SK-N-SH (cell line): ENCODE data around the gene ZNF594. TPM values are rescaled to one million over a fixed set of nuclear protein-coding genes. Genes with fewer than 3 reads are reported as not detected.

Source experiments
- CTCF ChIA-PET: fragments of 300-600, 350-600 bp; formaldehyde crosslinking; extraction: SDS; loops from one replicate; lab custom pipeline; 2021; lab: Yijun Ruan, JAX
- POLR2A ChIA-PET: fragments of 350-600 bp; sonication (Branson Sonifier 250); formaldehyde crosslinking; extraction: SDS; loops from one replicate; lab custom pipeline; 2020; ENCODE audit warnings: antibody characterized with exemption, inconsistent platforms; lab: Yijun Ruan, JAX
- DNase-seq: peaks from one replicate; pipeline ENCODE4 v3.0.0; 2012
- H2AFZ ChIP-seq: fragments of 200-600 bp; sonication (generic); 2 replicates; pipeline ENCODE4 v1.8.1; 2016; ENCODE audit warnings: antibody characterized with exemption, mild to moderate bottlenecking, low read depth
- H3F3A ChIP-seq: fragments of 200-600 bp; sonication (generic); replicated peaks from 2 replicates; pipeline ENCODE3; 2016; ENCODE audit warnings: antibody characterized with exemption, mild to moderate bottlenecking; ENCODE audit not compliant: insufficient read depth
- H3K27ac ChIP-seq, 2 experiments: fragments of 200-500 bp in 1 of 2; fragments of 200-600 bp in 1 of 2; sonication (Bioruptor generic) in 1 of 2; sonication (generic), shearing (Covaris generic) in 1 of 2; 2 replicates each; pipeline versions ENCODE4 v1.5.1 to v1.6.1; 2014 to 2016; ENCODE audit warnings: low read depth in 2 of 2, inconsistent platforms in 1 of 2, low read length in 1 of 2, mild to moderate bottlenecking in 1 of 2, mixed read lengths in 1 of 2
- H3K27me3 ChIP-seq: fragments of 200-600 bp; sonication (generic), shearing (Covaris generic); 2 replicates; pipeline ENCODE4 v1.6.1; 2016; ENCODE audit warnings: mixed run types; ENCODE audit not compliant: insufficient read depth
- H3K36me3 ChIP-seq, 2 experiments: fragments of 200-500 bp in 1 of 2; fragments of 200-600 bp in 1 of 2; sonication (Bioruptor generic) in 1 of 2; sonication (generic) in 1 of 2; replicated peaks in 1 of 2; 2 replicates each; pipeline versions ENCODE3 to v1.5.1; 2014 to 2016; ENCODE audit warnings: low read length in 1 of 2, mild to moderate bottlenecking in 1 of 2; ENCODE audit not compliant: insufficient read depth in 2 of 2, control insufficient read depth in 1 of 2
- H3K4me1 ChIP-seq, 2 experiments: fragments of 200-500 bp in 1 of 2; fragments of 200-600 bp in 1 of 2; sonication (Bioruptor generic) in 1 of 2; sonication (generic), shearing (Covaris generic) in 1 of 2; 2 replicates each; pipeline versions ENCODE4 v1.5.1 to v1.6.1; 2014 to 2016; ENCODE audit warnings: low read depth in 1 of 2, low read length in 1 of 2, mixed run types in 1 of 2; ENCODE audit not compliant: insufficient read depth in 2 of 2, control insufficient read depth in 1 of 2
- H3K4me2 ChIP-seq: fragments of 200-600 bp; sonication (generic), shearing (Covaris generic); 2 replicates; pipeline ENCODE4 v1.6.1; 2017; ENCODE audit warnings: mixed run types
- H3K4me3 ChIP-seq, 2 experiments: fragments of 200-500 bp in 1 of 2; fragments of 200-600 bp in 1 of 2; sonication (Bioruptor generic) in 1 of 2; sonication (generic), shearing (Covaris generic) in 1 of 2; 2 replicates each; pipeline versions ENCODE4 v1.5.1 to v1.8.1; 2014 to 2016; ENCODE audit warnings: low read depth in 2 of 2, inconsistent platforms in 1 of 2, low read length in 1 of 2, mild to moderate bottlenecking in 1 of 2, mixed read lengths in 1 of 2, moderate library complexity in 1 of 2
- H3K79me2 ChIP-seq: fragments of 200-600 bp; sonication (generic); 2 replicates; pipeline ENCODE4 v1.8.1; 2017; ENCODE audit warnings: mild to moderate bottlenecking; ENCODE audit not compliant: insufficient read depth
- H3K9ac ChIP-seq: fragments of 200-600 bp; sonication (generic); 2 replicates; pipeline ENCODE4 v1.6.1; 2017; ENCODE audit warnings: mixed run types
- H3K9me2 ChIP-seq: fragments of 200-600 bp; sonication (generic); 2 replicates; pipeline ENCODE4 v1.6.1; 2017; ENCODE audit warnings: mixed run types
- H3K9me3 ChIP-seq: fragments of 200-600 bp; sonication (generic); 2 replicates; pipeline ENCODE4 v1.6.1; 2017; ENCODE audit warnings: mixed run types, mild to moderate bottlenecking, moderate library complexity
- H4K20me1 ChIP-seq: fragments of 200-600 bp; sonication (generic); 2 replicates; pipeline ENCODE4 v1.6.1; 2017; ENCODE audit warnings: mild to moderate bottlenecking, mixed run types; ENCODE audit not compliant: insufficient read depth
- EZH2phosphoT487 ChIP-seq: fragments of 200-600 bp; sonication (generic); IDR thresholded peaks from 2 replicates; pipeline ENCODE4 v1.6.1; 2017; ENCODE audit warnings: low read depth, mixed run types, mild to moderate bottlenecking, antibody characterized with exemption, moderate library complexity, borderline replicate concordance
- FOSL2 ChIP-seq: IDR thresholded peaks from 2 replicates; pipeline ENCODE4 v1.4.0; 2012; ENCODE audit warnings: low read depth, mild to moderate bottlenecking, moderate library complexity, borderline replicate concordance
- GABPA ChIP-seq: IDR thresholded peaks from 2 replicates; pipeline ENCODE4 v1.4.0; 2012; ENCODE audit warnings: low read depth, mild to moderate bottlenecking
- IRF3 ChIP-seq: fragments of 150-350 bp; IDR thresholded peaks from 2 replicates; pipeline ENCODE4 v1.6.1; 2016; ENCODE audit warnings: mild to moderate bottlenecking, low read depth, low read length
- MXI1 ChIP-seq: IDR thresholded peaks from 2 replicates; pipeline ENCODE4 v1.6.1; 2012; ENCODE audit warnings: mild to moderate bottlenecking, low read depth, low read length, improper control_type of control experiment
- NFIC ChIP-seq: IDR thresholded peaks from 2 replicates; pipeline ENCODE4 v1.4.0; 2012; ENCODE audit warnings: borderline replicate concordance
- RAD21 ChIP-seq: IDR thresholded peaks from 2 replicates; pipeline ENCODE4 v1.6.1; 2012; ENCODE audit warnings: mild to moderate bottlenecking, low read length
- RCOR1 ChIP-seq: fragments of 150-350 bp; IDR thresholded peaks from 2 replicates; pipeline ENCODE4 v1.6.1; 2017; ENCODE audit warnings: antibody characterized with exemption, low read length
- SMC3 ChIP-seq: IDR thresholded peaks from 2 replicates; pipeline ENCODE4 v1.6.1; 2012; ENCODE audit warnings: low read depth, low read length, improper control_type of control experiment
- TAF1 ChIP-seq: IDR thresholded peaks from 2 replicates; pipeline ENCODE4 v1.6.1; 2012; ENCODE audit warnings: low read depth, mild to moderate bottlenecking, low read length, moderate library complexity, borderline replicate concordance
- TCF12 ChIP-seq: IDR thresholded peaks from 2 replicates; pipeline ENCODE4 v1.4.0; 2012
- USF1 ChIP-seq: IDR thresholded peaks from 2 replicates; pipeline ENCODE4 v1.4.0; 2012; ENCODE audit warnings: low read depth, borderline replicate concordance
- USF2 ChIP-seq: fragments of 150-350 bp; IDR thresholded peaks from 2 replicates; pipeline ENCODE4 v1.6.1; 2017; ENCODE audit warnings: antibody characterized with exemption, low read length, low read depth, borderline replicate concordance
- YY1 ChIP-seq: IDR thresholded peaks from 2 replicates; pipeline ENCODE4 v1.4.0; 2012; ENCODE audit warnings: low read depth, mild to moderate bottlenecking
- ZBTB33 ChIP-seq: IDR thresholded peaks from 2 replicates; pipeline ENCODE4 v1.4.0; 2012; ENCODE audit warnings: low read depth, borderline replicate concordance
- WGBS: methylation state at CpG from one replicate; pipeline ENCODE4 v1.1.6; 2017; ENCODE audit warnings: low lambda C conversion rate; 5-methylcytosine and 5-hydroxymethylcytosine counted together
- polyA plus RNA-seq, 3 experiments: library from polyadenylated mRNA; depleted of rRNA; stranded (reverse); fragments of >200 nt; gene quantifications; 2 replicates each; pipeline ENCODE4 v1.2.3, GENCODE V29; 2012

ZNF594 gene
- polyA plus RNA-seq, 1 of the 3 experiments (the other 2 are of a cell fraction) = 2.8 TPM

- Histone ChIP-seq H3K4me1 (no peaks in the 10 kb centered on the region), H3K27me3 (no peaks in the 10 kb centered on the region), H3K4me3 (no peak overlapping the region), H3K27ac (no peak overlapping the region), H3K36me3 (peaks cover 0 to 3% of the 10 kb centered on the region in 2 experiments), H3K9me2 (no peaks in the 10 kb centered on the region), H3F3A (no peaks in the 10 kb centered on the region), H2AFZ (no peak overlapping the region)
- CTCF ChIA-PET = no interaction called here
- no peak for DNase-seq
- 76% methylated on average over 5 of the region's 5 CpGs for WGBS
- POLR2A ChIA-PET = no interaction called here
- TF ChIP-seq USF1 (no peak), ZBTB33 (no peak), NFIC (no peak), IRF3 (no peak), MXI1 (no peak), SMC3 (no peak), USF2 (no peak), EZH2phosphoT487 (no peak), GABPA (no peak), RCOR1 (no peak), TAF1 (no peak), FOSL2 (no peak), RAD21 (no peak), TCF12 (no peak), YY1 (no peak)
- TF ChIP-seq, all 33 proteins: peak for 0
- H4K20me1 ChIP-seq = no peaks in the 10 kb centered on the region
- H3K79me2 ChIP-seq = no peaks in the 10 kb centered on the region
- no peaks in the 10 kb centered on the region for H3K9me3 ChIP-seq
- H3K4me2 ChIP-seq = no peak overlapping the region
- H3K9ac ChIP-seq = no peak overlapping the region
Measured at GRCh38 chr17:5210091-5210490, 18.4 kb upstream of the ZNF594 start.
